Gastroesophageal sphincter (tissue), 3 donors: ENCODE results near the gene BPIFB4.

ENCODE experiments used
- EP300 ChIP-seq: sonication (generic); formaldehyde crosslinking; IDR thresholded peaks from one replicate; pipeline ENCODE4 v1.6.1; 2017; ENCODE audit warnings: antibody characterized with exemption, mild to moderate bottlenecking
- POLR2A ChIP-seq, 2 donors: fragments of 450-650 bp; IDR thresholded peaks; one replicate each; pipeline ENCODE4 v1.6.1; 2017; ENCODE audit warnings: antibody characterized with exemption in 2 of 2, mild to moderate bottlenecking in 2 of 2, moderate library complexity in 1 of 2
- POLR2AphosphoS5 ChIP-seq: sonication (generic); formaldehyde crosslinking; IDR thresholded peaks from one replicate; pipeline ENCODE4 v1.6.1; 2017; ENCODE audit warnings: antibody characterized with exemption
- TF ChIP-seq, protein P1 (sequence below), 4 experiments: fragments of 200-600 bp in 2 of 4; fragments of 450-650 bp in 2 of 4; sonication (generic) in 1 of 4; IDR thresholded peaks; one replicate each; pipeline ENCODE4 v1.5.1; 2017 to 2019; ENCODE audit warnings: antibody characterized with exemption in 4 of 4, mild to moderate bottlenecking in 2 of 4, moderate library complexity in 2 of 4

- TF ChIP-seq, protein P1, sequence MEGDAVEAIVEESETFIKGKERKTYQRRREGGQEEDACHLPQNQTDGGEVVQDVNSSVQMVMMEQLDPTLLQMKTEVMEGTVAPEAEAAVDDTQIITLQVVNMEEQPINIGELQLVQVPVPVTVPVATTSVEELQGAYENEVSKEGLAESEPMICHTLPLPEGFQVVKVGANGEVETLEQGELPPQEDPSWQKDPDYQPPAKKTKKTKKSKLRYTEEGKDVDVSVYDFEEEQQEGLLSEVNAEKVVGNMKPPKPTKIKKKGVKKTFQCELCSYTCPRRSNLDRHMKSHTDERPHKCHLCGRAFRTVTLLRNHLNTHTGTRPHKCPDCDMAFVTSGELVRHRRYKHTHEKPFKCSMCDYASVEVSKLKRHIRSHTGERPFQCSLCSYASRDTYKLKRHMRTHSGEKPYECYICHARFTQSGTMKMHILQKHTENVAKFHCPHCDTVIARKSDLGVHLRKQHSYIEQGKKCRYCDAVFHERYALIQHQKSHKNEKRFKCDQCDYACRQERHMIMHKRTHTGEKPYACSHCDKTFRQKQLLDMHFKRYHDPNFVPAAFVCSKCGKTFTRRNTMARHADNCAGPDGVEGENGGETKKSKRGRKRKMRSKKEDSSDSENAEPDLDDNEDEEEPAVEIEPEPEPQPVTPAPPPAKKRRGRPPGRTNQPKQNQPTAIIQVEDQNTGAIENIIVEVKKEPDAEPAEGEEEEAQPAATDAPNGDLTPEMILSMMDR (IDR thresholded peaks at IDR 0.05), result no peak
- TF ChIP-seq POLR2A (IDR thresholded peaks at IDR 0.05) (no peak), POLR2AphosphoS5 (no peak), EP300 (no peak)
Observed at GRCh38 chr20:33125983-33126382, 46.5 kb downstream of the BPIFB4 start.
